Neural cell (in vitro differentiated cells): ENCODE data around the gene UBE3A.

Experiments used
- EP300 ChIP-seq: fragments of 450-650 bp; conservative IDR thresholded peaks from 2 replicates; pipeline ENCODE4 v1.6.1; 2014; ENCODE audit warnings: antibody characterized with exemption, mild to moderate bottlenecking, moderate library complexity; ENCODE audit not compliant: poor library complexity, severe bottlenecking
- EZH2 ChIP-seq: fragments of 200-600, 300-800 bp; shearing (Covaris generic), sonication (generic); IDR thresholded peaks from 2 replicates; pipeline ENCODE4 v1.6.1; 2014; ENCODE audit warnings: antibody characterized with exemption, low read length, borderline replicate concordance, mild to moderate bottlenecking; ENCODE audit not compliant: insufficient read depth, poor library complexity, severe bottlenecking
- POLR2AphosphoS5 ChIP-seq: IDR thresholded peaks from 2 replicates; pipeline ENCODE4 v1.6.1; 2012
- SMC3 ChIP-seq: fragments of 450-650 bp; conservative IDR thresholded peaks from 2 replicates; pipeline ENCODE4 v1.6.1; 2014; ENCODE audit warnings: antibody characterized with exemption, mild to moderate bottlenecking, moderate library complexity; ENCODE audit not compliant: poor library complexity
- TAF1 ChIP-seq: IDR thresholded peaks from 2 replicates; pipeline ENCODE4 v1.6.1; 2012; ENCODE audit warnings: low read depth
- TF ChIP-seq, protein P1 (sequence below): fragments of 450-650 bp; IDR thresholded peaks from 2 replicates; pipeline ENCODE4 v1.5.1; 2014; ENCODE audit warnings: antibody characterized with exemption, mild to moderate bottlenecking, moderate library complexity; ENCODE audit not compliant: poor library complexity, severe bottlenecking
- TF ChIP-seq, protein P2 (sequence below): IDR thresholded peaks from 2 replicates; pipeline ENCODE4 v1.6.1; 2012; ENCODE audit warnings: borderline replicate concordance

DNA sequence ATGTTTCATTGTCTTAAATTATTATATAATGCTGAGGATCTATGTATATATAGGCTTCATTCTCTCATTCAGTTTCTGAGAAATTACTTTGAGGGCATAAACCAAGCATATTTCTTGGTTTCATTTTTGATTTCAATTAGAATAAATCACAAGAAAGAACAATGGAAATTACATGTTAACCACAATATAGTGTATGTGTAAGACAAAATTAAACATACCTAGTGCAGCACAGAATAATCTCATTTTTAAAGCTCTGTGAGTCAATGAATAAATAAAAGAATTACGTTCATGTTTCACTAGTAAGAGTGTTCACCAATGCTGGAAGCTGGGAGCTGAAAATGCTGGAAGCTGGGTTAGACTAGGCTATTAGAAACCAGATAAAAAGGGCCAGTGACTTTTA, 72.8 kb downstream of the UBE3A start:
- TF ChIP-seq, protein P1, sequence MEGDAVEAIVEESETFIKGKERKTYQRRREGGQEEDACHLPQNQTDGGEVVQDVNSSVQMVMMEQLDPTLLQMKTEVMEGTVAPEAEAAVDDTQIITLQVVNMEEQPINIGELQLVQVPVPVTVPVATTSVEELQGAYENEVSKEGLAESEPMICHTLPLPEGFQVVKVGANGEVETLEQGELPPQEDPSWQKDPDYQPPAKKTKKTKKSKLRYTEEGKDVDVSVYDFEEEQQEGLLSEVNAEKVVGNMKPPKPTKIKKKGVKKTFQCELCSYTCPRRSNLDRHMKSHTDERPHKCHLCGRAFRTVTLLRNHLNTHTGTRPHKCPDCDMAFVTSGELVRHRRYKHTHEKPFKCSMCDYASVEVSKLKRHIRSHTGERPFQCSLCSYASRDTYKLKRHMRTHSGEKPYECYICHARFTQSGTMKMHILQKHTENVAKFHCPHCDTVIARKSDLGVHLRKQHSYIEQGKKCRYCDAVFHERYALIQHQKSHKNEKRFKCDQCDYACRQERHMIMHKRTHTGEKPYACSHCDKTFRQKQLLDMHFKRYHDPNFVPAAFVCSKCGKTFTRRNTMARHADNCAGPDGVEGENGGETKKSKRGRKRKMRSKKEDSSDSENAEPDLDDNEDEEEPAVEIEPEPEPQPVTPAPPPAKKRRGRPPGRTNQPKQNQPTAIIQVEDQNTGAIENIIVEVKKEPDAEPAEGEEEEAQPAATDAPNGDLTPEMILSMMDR, result no peak
- TF ChIP-seq, protein P2, sequence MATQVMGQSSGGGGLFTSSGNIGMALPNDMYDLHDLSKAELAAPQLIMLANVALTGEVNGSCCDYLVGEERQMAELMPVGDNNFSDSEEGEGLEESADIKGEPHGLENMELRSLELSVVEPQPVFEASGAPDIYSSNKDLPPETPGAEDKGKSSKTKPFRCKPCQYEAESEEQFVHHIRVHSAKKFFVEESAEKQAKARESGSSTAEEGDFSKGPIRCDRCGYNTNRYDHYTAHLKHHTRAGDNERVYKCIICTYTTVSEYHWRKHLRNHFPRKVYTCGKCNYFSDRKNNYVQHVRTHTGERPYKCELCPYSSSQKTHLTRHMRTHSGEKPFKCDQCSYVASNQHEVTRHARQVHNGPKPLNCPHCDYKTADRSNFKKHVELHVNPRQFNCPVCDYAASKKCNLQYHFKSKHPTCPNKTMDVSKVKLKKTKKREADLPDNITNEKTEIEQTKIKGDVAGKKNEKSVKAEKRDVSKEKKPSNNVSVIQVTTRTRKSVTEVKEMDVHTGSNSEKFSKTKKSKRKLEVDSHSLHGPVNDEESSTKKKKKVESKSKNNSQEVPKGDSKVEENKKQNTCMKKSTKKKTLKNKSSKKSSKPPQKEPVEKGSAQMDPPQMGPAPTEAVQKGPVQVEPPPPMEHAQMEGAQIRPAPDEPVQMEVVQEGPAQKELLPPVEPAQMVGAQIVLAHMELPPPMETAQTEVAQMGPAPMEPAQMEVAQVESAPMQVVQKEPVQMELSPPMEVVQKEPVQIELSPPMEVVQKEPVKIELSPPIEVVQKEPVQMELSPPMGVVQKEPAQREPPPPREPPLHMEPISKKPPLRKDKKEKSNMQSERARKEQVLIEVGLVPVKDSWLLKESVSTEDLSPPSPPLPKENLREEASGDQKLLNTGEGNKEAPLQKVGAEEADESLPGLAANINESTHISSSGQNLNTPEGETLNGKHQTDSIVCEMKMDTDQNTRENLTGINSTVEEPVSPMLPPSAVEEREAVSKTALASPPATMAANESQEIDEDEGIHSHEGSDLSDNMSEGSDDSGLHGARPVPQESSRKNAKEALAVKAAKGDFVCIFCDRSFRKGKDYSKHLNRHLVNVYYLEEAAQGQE, result no peak
- TF ChIP-seq EZH2 (no peak), EP300 (no peak), TAF1 (no peak), SMC3 (no peak), POLR2AphosphoS5 (no peak)
